Fibroblast of the aortic adventitia (primary cell): ENCODE results near the gene EXD3. TPM values are rescaled to one million over a fixed set of nuclear protein-coding genes. Genes with fewer than 3 reads are reported as not detected.

Experiments
- DNase-seq: peaks from one replicate; pipeline ENCODE4 v3.0.0-alpha.2; 2010; ENCODE audit warnings: low read depth
- H3K4me3 ChIP-seq: 2 replicates; pipeline ENCODE4 v1.5.1; 2011; ENCODE audit warnings: low read depth, mild to moderate bottlenecking, control low read depth, low read length, moderate library complexity
- CTCF ChIP-seq: IDR thresholded peaks from 2 replicates; pipeline ENCODE4 v1.5.1; 2011; ENCODE audit warnings: mild to moderate bottlenecking, low read length, control low read depth, inconsistent platforms; ENCODE audit not compliant: insufficient read depth
- total RNA-seq: library from RNA; depleted of rRNA; stranded (reverse); fragments of >200 nt; gene quantifications from 2 replicates; pipeline ENCODE4 v1.2.3, GENCODE V29; 2012; ENCODE audit warnings: low replicate concordance

The EXD3 gene
- total RNA-seq, 1 donor = 5.2 TPM

GRCh38 chr9:137406085-137406760 lies 16.7 kb downstream of the EXD3 start:
- no peak for DNase-seq
- no peak overlapping the region for H3K4me3 ChIP-seq
- TF ChIP-seq CTCF = no peak

- TF ChIP-seq CTCF = no peak
- H3K4me3 ChIP-seq = no peak overlapping the region
- no peak for DNase-seq
Measured at GRCh38 chr9:137405677-137406081, 17.3 kb downstream of the EXD3 start.

- no peak for TF ChIP-seq CTCF
- no peak overlapping the region for H3K4me3 ChIP-seq
- DNase-seq = no peak
Measured at GRCh38 chr9:137404961-137405567, 17.9 kb downstream of the EXD3 start.

- H3K4me3 ChIP-seq = no peak overlapping the region
- no peak for DNase-seq
- TF ChIP-seq CTCF = no peak
Measured at GRCh38 chr9:137403269-137403668, 19.7 kb downstream of the EXD3 start.

GRCh38 chr9:137402746-137403145 lies 20.2 kb downstream of the EXD3 start:
- TF ChIP-seq CTCF = no peak

GRCh38 chr9:137398561-137399468 lies 24.1 kb downstream of the EXD3 start:
- no peak for DNase-seq
- no peak for TF ChIP-seq CTCF
- H3K4me3 ChIP-seq = no peak overlapping the region

More at GRCh38 chr9:137402746-137403145, 20.2 kb downstream of the EXD3 start:
- no peak overlapping the region for H3K4me3 ChIP-seq
- DNase-seq = no peak
